ENCODE measurements around the gene PER2.
A peak's percentile ranks its signal among the peaks of the same experiment; 100 is the strongest.

Gene PER2

GRCh38 chr2:238263204-238264071 is 25.0 kb downstream of the PER2 start:
- peak; percentile 94 for DNase-seq

DNA sequence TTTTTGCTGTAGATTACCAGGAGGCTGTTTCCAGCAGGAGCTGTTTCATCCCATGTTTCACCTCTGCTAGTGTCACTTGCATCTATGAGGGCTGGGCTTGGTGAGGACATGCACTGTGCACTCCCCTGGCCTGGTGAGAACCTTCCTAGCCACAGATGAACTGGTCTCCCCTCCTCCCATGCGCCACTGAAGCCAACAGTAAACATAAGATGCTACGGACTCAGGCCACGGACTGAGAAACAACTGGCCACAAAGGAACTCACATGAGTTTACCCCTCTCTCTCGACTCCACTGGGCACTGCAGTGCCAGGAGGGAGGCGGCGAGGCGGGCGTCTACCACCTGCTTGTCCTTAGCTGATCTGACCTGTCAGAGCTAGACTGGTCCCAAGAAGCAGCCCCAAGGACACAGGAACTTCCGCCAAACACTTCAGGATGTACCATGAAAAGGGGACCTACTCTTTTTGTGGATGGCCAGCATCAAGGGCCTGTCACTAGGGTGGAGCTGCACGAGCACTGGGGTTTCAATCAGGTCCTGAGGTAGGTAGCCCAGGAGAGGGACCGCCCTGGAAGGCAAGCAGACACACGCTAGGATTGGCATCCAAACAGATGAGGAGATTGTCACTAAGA is 25.8 kb downstream of the PER2 start:
- DNase-seq: no peak

DNA sequence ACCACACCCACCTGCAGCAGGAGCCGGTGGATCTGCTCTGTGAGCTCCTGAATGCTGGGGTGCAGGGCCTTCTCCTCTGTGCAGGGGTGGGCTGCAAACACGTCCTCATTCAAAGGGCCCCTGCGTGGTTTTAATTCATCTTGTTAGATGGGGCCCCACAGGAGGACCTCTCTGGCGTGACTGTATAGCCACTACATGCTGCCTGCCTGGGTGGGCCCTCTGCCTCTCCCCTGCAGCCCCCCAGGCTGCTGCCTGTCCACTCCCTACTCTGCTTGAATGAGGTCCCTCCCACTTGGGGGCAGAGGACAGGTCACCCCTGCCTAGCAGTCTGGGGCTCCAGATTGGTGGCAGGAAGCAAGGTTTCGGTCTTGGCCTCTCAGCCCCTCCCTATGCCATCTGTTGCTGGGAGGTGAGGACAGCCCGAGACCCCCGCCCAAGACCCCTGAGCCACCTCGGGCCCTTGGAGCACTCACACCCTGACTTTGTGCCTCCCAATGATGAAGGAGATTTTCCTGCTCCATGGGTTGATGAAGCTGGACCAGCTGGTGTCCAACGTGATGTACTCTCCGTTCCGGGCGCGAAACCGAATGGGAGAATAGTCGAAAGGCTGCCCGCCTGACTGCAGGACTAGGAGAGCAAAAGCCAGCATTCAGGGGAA is 26.6 kb downstream of the PER2 start:
- DNase-seq: no peak

DNA sequence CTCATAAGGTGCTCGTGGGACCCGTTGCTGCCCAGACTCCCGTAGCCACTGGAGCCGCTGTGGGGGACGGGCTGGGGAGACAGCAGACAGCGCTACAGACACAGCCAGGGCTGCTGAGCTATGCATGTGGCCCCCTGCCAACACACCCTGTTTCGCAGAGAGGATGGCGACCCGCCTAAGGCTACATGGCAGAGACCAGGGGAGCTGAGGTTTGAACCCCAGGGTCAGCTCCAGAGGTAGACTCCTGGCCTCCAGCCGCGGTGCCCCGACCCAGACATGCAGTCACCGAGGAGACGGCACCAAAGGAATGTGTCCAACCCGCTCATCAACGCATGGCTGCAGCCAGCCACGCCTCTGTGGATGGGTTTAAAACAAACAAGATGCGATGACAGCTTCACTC is 27.5 kb downstream of the PER2 start:
- DNase-seq: peak; percentile 64

GRCh38 chr2:238259061-238260020 is 29.1 kb downstream of the PER2 start:
- DNase-seq: no peak

GRCh38 chr2:238257786-238258700 is 30.4 kb downstream of the PER2 start:
- no peak for DNase-seq

DNA sequence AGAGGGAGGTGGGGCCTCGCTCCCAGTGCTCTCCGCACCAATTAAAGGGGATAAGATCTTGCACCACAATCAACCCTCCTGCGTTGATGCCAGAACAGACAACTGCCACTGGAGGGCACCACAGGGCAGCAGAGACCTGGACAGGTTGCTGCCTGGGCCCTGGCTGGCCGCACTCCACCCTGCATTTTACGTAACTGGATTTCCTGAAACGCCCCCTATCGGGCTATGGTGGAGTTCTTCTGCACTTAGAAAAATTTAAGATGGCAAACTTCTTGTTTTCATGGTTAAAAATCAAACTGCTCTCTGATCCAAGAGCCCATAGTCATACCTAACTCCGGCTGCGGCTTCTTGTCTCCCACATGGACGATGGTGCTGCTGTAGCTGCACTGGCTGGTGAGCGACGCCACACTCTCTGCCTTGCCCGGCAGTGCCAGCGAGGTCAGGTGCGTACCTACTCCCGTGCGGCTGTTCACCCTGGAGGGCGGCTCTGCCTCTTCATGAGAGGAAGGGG is 31.8 kb downstream of the PER2 start:
- DNase-seq: peak; percentile 97

DNA sequence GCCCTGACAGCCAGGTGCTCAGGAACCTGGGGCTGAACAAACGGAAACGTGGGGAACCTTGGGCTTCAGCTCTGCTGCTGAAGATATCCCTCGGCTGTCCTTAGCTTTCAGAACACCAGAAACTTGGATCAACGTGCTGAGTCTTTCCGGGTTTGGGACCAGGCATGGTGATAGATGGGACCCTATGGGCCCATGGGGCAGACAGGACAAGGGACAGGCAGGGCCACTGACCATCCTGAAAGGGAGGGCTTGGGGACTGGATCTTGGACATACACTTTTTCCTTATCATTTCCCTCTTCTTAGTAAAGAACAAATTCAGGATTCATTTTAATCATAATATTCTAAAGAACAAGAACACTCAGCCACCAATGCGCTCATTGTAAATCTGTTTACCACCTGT is 32.3 kb downstream of the PER2 start:
- no peak for DNase-seq

- DNase-seq: no peak
These were observed 32.8 kb downstream of the PER2 start for GRCh38 chr2:238255636-238256035.

- no peak for DNase-seq
These were observed 33.3 kb downstream of the PER2 start for GRCh38 chr2:238255151-238255551.

DNA sequence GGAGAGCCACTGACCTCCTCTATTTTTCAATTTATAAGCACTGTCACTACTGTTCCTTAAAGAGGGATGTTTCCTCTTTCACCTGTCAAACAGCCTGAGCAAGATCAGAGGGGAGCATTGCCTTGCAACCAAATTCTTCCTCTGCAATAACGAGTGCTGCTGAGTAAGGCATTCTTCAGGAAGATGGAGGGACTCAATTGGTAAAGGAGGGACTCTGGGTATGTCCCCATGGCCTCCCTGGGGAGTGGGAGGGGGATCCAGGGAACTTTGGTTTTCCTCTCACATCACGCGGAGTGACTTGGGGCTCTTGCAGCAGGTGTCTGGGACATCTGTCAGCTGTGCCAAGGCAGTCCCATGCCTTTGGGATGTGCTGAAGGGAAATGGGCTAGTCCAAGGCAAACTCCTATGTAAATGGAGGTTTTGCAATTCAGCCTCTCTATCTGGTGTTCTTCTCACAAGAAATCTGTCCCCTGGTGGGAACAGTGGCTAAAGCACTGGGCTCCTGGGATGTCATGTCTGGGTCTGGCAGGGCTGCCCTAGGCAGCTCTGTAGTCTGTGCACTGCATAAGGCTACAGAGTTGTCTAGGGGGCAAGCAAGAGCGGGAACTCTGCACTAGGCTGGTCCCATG is 34.2 kb downstream of the PER2 start:
- no peak for DNase-seq

DNA sequence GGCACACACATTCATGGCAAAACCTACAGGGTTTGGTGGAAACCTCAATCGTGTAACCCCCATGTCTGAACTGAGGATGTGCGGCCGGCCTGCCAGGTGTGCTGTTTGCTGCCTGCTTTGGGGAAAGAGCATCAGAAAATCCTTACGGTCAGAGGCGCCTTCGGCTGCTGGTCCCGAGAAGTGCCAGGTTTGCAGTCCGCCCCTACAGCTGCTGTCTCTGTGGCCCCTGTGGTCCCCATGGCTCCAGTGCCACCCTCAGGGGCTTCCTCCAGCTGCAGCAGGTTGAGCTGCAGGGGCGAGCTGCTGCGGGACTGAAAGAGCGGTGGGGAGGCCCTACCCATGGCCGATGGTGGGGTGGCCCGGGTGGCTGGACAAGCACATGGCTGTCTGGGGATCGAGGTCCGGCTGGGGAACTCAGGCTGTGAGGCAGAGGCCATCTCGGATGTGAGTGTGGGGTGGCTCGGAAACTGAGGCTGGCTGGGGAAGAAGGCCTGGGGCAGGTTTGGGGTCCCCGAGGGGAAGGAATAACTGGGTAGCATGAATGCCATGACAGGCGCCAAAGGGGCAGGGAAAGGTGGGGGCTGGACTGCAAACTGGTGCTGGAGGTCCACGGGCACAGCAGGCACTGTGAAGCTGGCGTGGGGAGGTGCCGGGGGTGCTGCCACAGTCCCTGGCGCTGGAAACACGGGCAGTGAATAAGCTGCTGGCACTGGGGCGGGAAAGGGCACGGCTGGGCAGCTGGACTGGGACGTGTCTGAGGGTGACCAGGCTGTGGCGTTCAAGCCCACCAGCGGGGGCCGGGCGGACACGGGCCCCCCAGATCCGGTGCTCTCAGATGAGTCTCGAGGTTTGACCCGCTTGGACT is 35.4 kb downstream of the PER2 start:
- DNase-seq: no peak

DNA sequence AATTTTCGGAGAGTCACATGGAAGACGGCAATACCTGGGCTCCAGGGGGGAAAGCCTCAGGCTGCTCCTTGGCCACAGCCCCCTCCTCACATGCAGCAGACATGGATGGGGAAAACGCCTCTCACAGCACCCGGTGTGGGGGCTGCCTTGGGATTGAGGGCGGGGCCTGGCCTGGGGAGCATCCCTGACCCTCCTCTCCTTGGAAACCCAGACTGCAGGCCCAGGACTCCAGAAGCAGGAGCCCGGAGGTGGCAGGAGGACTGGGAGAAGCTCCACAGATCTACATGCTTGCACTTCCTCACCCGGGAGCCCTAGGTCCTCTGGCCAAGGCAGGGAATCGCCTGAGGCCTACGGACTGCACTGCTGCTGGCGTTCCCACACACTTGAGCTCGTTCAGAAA is 36.4 kb downstream of the PER2 start:
- no peak for DNase-seq

DNA sequence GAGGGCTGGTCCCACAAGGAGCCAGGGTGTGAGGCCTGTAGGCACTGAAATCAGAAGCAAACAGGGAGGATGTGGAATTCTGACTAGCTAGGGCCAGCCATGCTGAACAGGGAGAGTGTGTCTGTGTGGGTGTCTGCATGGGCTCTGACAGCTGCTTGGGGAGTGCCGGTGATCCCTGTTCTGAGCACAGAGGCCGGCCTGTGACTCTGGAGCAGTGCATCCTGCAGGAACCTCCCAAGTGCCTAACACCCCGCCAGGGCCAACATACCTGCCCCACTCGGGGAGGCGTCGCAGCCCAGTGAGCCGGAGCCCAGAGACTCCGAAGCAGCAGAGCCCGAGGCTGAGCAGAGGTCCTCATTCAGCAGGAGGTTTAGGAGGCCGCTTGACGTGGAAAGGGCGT is 37.1 kb downstream of the PER2 start:
- DNase-seq: no peak

DNA sequence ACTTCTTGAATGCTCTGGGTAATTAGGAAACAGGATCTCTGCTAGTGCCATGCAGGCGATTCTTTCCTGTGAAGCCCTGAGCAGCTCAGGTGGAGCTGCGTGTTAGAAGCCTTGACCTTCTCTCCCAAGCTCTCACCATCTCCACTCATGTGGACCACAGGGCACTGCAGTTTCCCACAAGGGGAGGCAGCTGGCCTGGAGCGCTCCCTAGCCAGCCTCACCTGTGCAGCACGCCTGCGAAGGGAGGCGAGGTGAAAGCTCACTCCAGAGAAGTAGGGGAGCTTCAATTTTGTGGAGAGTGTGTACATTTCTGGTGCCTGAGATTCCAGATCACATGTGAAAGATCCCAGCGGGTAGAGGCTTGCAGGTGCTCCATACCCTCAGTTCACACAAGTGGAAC is 37.5 kb downstream of the PER2 start:
- DNase-seq: no peak

- DNase-seq: no peak
These were observed 40.5 kb downstream of the PER2 start for GRCh38 chr2:238247841-238248453.

- no peak for DNase-seq
These were observed 41.2 kb downstream of the PER2 start for GRCh38 chr2:238247002-238247822.

DNA sequence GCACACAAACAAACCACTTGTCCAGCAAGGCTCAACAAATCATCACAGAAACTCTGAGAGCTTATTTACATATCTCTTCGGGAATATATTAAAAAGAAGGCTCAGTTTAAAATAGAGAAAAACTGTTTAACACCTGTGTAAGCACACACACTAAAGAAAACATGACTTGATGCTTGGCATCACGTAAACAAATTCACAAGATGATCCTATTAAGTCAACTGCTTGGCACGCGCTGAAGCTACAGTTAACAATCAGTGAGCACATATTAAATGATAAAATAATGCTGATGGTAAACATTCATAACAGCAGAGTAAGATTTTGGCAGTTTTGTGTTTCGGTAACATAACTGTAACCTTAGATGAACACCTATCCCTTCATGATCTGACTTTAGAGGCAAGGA is 44.3 kb downstream of the PER2 start:
- no peak for DNase-seq
